Keratinocyte (primary cell): ENCODE measurements around the gene OR5B21. TPM values are rescaled to one million over a fixed set of nuclear protein-coding genes. Genes with fewer than 3 reads are reported as not detected.

ENCODE experiments used
- DNase-seq: peaks from one replicate; pipeline ENCODE4 v3.0.0-alpha.2; 2011; ENCODE audit warnings: low read depth, missing footprints, low spot score
- FAIRE-seq: peaks from 2 replicates; lab custom pipeline; 2011; peaks lifted over from hg19 to GRCh38; lab: Jason Lieb, UNC
- H2AFZ ChIP-seq: 2 replicates; pipeline ENCODE4 v1.6.0; 2012; ENCODE audit warnings: low read length, control low read depth, inconsistent platforms; ENCODE audit not compliant: control insufficient read depth
- H3K27ac ChIP-seq: 2 replicates; pipeline ENCODE4 v1.5.1; 2011; ENCODE audit warnings: low read length; ENCODE audit not compliant: control insufficient read depth, insufficient read depth
- H3K27me3 ChIP-seq: 3 replicates; pipeline ENCODE4 v1.6.0; 2011; ENCODE audit warnings: low read length; ENCODE audit not compliant: control insufficient read depth, insufficient read depth; ENCODE audit errors: extremely low read depth
- H3K36me3 ChIP-seq, 2 experiments: 2 replicates in 1 of 2; 3 replicates in 1 of 2; pipeline ENCODE4 v1.5.1; 2011; ENCODE audit warnings: low read length in 2 of 2, mild to moderate bottlenecking in 1 of 2; ENCODE audit not compliant: control insufficient read depth in 2 of 2, insufficient read depth in 2 of 2; ENCODE audit errors: extremely low read depth in 1 of 2
- H3K4me1 ChIP-seq: 3 replicates; pipeline ENCODE4 v1.5.1; 2011; ENCODE audit warnings: low read length; ENCODE audit not compliant: control insufficient read depth, insufficient read depth; ENCODE audit errors: extremely low read depth
- H3K4me2 ChIP-seq: 3 replicates; pipeline ENCODE4 v1.6.0; 2011; ENCODE audit warnings: low read depth, low read length; ENCODE audit not compliant: control insufficient read depth, insufficient read depth; ENCODE audit errors: extremely low read depth
- H3K4me3 ChIP-seq, 3 experiments: fragments of 200-600 bp in 1 of 3; sonication (generic) in 1 of 3; 2 replicates in 2 of 3; 3 replicates in 1 of 3; pipeline ENCODE4 v1.5.1; 2011 to 2016; ENCODE audit warnings: low read length in 3 of 3, mild to moderate bottlenecking in 3 of 3, control low read depth in 2 of 3, inconsistent platforms in 1 of 3, low read depth in 1 of 3, mixed read lengths in 1 of 3, mixed run types in 1 of 3, moderate library complexity in 1 of 3; ENCODE audit not compliant: control insufficient read depth in 2 of 3, insufficient read depth in 2 of 3; ENCODE audit errors: extremely low read depth in 1 of 3
- H3K79me2 ChIP-seq: 2 replicates; pipeline ENCODE4 v1.6.0; 2012; ENCODE audit warnings: low read length; ENCODE audit not compliant: control insufficient read depth, insufficient read depth
- H3K9ac ChIP-seq: 3 replicates; pipeline ENCODE4 v1.6.0; 2011; ENCODE audit warnings: low read length; ENCODE audit not compliant: control insufficient read depth, insufficient read depth; ENCODE audit errors: extremely low read depth
- H3K9me1 ChIP-seq: 3 replicates; pipeline ENCODE4 v1.6.0; 2011; ENCODE audit warnings: low read length; ENCODE audit not compliant: control insufficient read depth, insufficient read depth; ENCODE audit errors: extremely low read depth
- H3K9me3 ChIP-seq: 2 replicates; pipeline ENCODE4 v1.5.1; 2012; ENCODE audit warnings: low read depth, low read length; ENCODE audit not compliant: control insufficient read depth
- H4K20me1 ChIP-seq: 3 replicates; pipeline ENCODE4 v1.6.0; 2011; ENCODE audit warnings: low read length; ENCODE audit not compliant: control insufficient read depth, insufficient read depth; ENCODE audit errors: extremely low read depth
- CTCF ChIP-seq, 3 experiments: IDR thresholded peaks in 1 of 3; conservative IDR thresholded peaks in 1 of 3; optimal IDR thresholded peaks in 1 of 3; 2 replicates in 2 of 3; 3 replicates in 1 of 3; pipeline versions ENCODE3 to v1.5.1; 2011; ENCODE audit warnings: low read length in 3 of 3, mild to moderate bottlenecking in 3 of 3, moderate library complexity in 2 of 3, control low read depth in 1 of 3, inconsistent platforms in 1 of 3; ENCODE audit not compliant: insufficient read depth in 2 of 3; ENCODE audit errors: extremely low read depth in 1 of 3
- EZH2 ChIP-seq: IDR thresholded peaks from one replicate; pipeline ENCODE4 v1.6.1; 2012; ENCODE audit warnings: inconsistent platforms, mild to moderate bottlenecking, low read length, moderate library complexity
- dilution Hi-C: fragments of 300-500 bp; cut with MboI; formaldehyde crosslinking; loops from one replicate; pipeline ENCODE4 v1.7.0; 2020; ENCODE audit warnings: low sequenced_read_pairs; ENCODE audit not compliant: extremely low pct_ligation_motif_present
- polyA plus RNA-seq, 5 experiments: library from polyadenylated mRNA; depleted of rRNA in 3 of 5; stranded (reverse) in 3 of 5; stranded (forward) in 1 of 5; unstranded in 1 of 5; fragments of >200 nt; gene quantifications; 1 replicate in 1 of 5; 2 replicates in 3 of 5; 3 replicates in 1 of 5; pipeline versions ENCODE4 v1.2.1 to v1.2.3, GENCODE V29; 2011 to 2012; ENCODE audit warnings: missing spikeins in 2 of 5, low read depth in 1 of 5, low replicate concordance in 1 of 5

OR5B21 gene
- polyA plus RNA-seq, 1 donor (not counting 4 experiments of a cell fraction or from before 2014, with no cell fraction given) = 0.09 TPM

DNA sequence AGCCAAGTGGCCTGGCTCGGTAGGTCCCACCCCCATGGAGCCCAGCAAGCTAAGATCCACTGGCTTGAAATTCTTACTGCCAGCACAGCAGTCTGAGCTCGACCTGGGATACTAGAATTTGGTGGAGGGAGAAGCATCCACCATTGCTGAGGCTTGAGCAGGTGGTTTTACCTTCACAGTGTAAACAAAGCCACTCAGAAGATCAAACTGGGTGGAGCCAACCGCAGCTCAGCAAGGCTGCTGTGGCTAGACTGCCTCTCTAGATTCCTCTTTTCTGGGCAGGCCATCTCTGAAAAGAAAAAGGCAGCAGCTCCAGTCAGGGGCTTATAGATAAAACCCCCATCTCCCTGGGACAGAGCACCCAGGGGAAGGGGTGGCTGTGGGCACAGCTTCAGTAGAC lies 22.3 kb upstream of the OR5B21 start:
- Histone ChIP-seq H2AFZ (no peak overlapping the region), H3K36me3 (peaks cover 3 to 17% of the 10 kb centered on the region in 2 experiments), H3K9me3 (no peaks in the 10 kb centered on the region), H3K79me2 (no peaks in the 10 kb centered on the region), H3K9ac (no peak overlapping the region), H3K27me3 (no peaks in the 10 kb centered on the region), H3K4me1 (no peaks in the 10 kb centered on the region), H3K9me1 (no peaks in the 10 kb centered on the region), H4K20me1 (no peaks in the 10 kb centered on the region), H3K4me2 (no peak overlapping the region), H3K4me3 (no peak overlapping the region), H3K27ac (no peak overlapping the region)
- no peak for TF ChIP-seq EZH2
- no peak for TF ChIP-seq CTCF (optimal IDR thresholded peaks at IDR 0.05 in 1 of 3, IDR thresholded peaks at IDR 0.05 in 1 of 3, conservative IDR thresholded peaks at IDR 0.05 in 1 of 3; ENCODE audit: extremely low read depth in 1 of 3, insufficient read depth in 2 of 3, low read length in 3 of 3)
- dilution Hi-C loops = no loop called here
- DNase-seq (no peak), FAIRE-seq (no peak)

- Histone ChIP-seq H2AFZ (no peak overlapping the region), H3K79me2 (no peaks in the 10 kb centered on the region), H3K4me2 (no peak overlapping the region), H3K36me3 (peaks cover 3 to 17% of the 10 kb centered on the region in 2 experiments), H3K9ac (no peak overlapping the region), H3K27me3 (no peaks in the 10 kb centered on the region), H3K9me1 (no peaks in the 10 kb centered on the region), H3K9me3 (no peaks in the 10 kb centered on the region), H3K27ac (no peak overlapping the region), H3K4me1 (no peaks in the 10 kb centered on the region), H3K4me3 (no peak overlapping the region), H4K20me1 (no peaks in the 10 kb centered on the region)
- dilution Hi-C loops = no loop called here
- FAIRE-seq = no peak
- TF ChIP-seq CTCF (optimal IDR thresholded peaks at IDR 0.05 in 1 of 3, IDR thresholded peaks at IDR 0.05 in 1 of 3, conservative IDR thresholded peaks at IDR 0.05 in 1 of 3; ENCODE audit: extremely low read depth in 1 of 3, insufficient read depth in 2 of 3, low read length in 3 of 3) (no peak), EZH2 (no peak)
- no peak for DNase-seq
Measured at GRCh38 chr11:58527429-58527828, 19.5 kb upstream of the OR5B21 start.
